WTC11 (cell line): ENCODE measurements around the gene RECQL5. TPM values are rescaled to one million over a fixed set of nuclear protein-coding genes. Genes with fewer than 3 reads are reported as not detected.
"Not testable (repeated sequence)": the region's sequence is repeated elsewhere in the genome, so short reads cannot be mapped to it uniquely, and the experiment has no call there.

Source experiments
- ATAC-seq: fragments of 200-7000 bp; cut with Tn5 transposase; 2 replicates; pipeline ENCODE4 v1.10.0; 2021; ENCODE audit warnings: mild to moderate bottlenecking, moderate library complexity
- CTCF ChIA-PET: fragments of 300-600 bp; sonication (Branson Sonifier 250); formaldehyde crosslinking; loops from one replicate; lab custom pipeline; 2021; ENCODE audit warnings: antibody characterized with exemption; lab: Charles Lee
- POLR2A ChIA-PET: fragments of 350-600 bp; sonication (Branson Sonifier 250); formaldehyde crosslinking; loops from one replicate; lab custom pipeline; 2021; ENCODE audit warnings: antibody characterized with exemption; lab: Charles Lee
- DNase-seq: peaks from one replicate; pipeline ENCODE4 v3.0.0; 2021; ENCODE audit warnings: low spot score
- H3K27ac Mint-ChIP-seq: 2 replicates; pipeline ENCODE4 v1.8.0; 2021; ENCODE audit warnings: mixed read lengths
- H3K27me3 Mint-ChIP-seq: 2 replicates; pipeline ENCODE4 v1.8.0; 2021; ENCODE audit warnings: low read depth, mild to moderate bottlenecking, moderate library complexity, mixed read lengths
- H3K36me3 Mint-ChIP-seq: 2 replicates; pipeline ENCODE4 v1.8.0; 2021; ENCODE audit warnings: mixed read lengths
- H3K4me1 Mint-ChIP-seq: 2 replicates; pipeline ENCODE4 v1.8.0; 2022; ENCODE audit warnings: mixed read lengths
- H3K4me3 Mint-ChIP-seq: 2 replicates; pipeline ENCODE4 v1.8.0; 2021; ENCODE audit warnings: mild to moderate bottlenecking, moderate library complexity, mixed read lengths
- H3K9me3 Mint-ChIP-seq: 2 replicates; pipeline ENCODE4 v1.8.0; 2021; ENCODE audit warnings: mixed read lengths
- ATF1 ChIP-seq: sonication (generic); formaldehyde crosslinking; IDR thresholded peaks from 2 replicates; pipeline ENCODE4 v1.8.1; 2023; ENCODE audit warnings: mild to moderate bottlenecking, moderate library complexity, missing genetic modification reagents
- EMX1 ChIP-seq: fragments of 250-450 bp; sonication (Bioruptor Pico); IDR thresholded peaks from 2 replicates; pipeline ENCODE4 v1.8.0; 2021; ENCODE audit warnings: mild to moderate bottlenecking
- NFATC4 ChIP-seq: fragments of 250-450 bp; sonication (Bioruptor Pico); IDR thresholded peaks from 2 replicates; pipeline ENCODE4 v1.9.0; 2021; ENCODE audit warnings: mild to moderate bottlenecking
- NFE2L1 ChIP-seq: sonication (generic); formaldehyde crosslinking; IDR thresholded peaks from 2 replicates; pipeline ENCODE4 v1.8.1; 2023; ENCODE audit warnings: missing genetic modification reagents
- RORB ChIP-seq: fragments of 250-450 bp; sonication (Bioruptor Pico); IDR thresholded peaks from 2 replicates; pipeline ENCODE4 v1.9.0; 2021; ENCODE audit warnings: mild to moderate bottlenecking
- SMAD3 ChIP-seq: sonication (generic); formaldehyde crosslinking; IDR thresholded peaks from 2 replicates; pipeline ENCODE4 v1.8.0; 2022; ENCODE audit warnings: missing genetic modification reagents, mild to moderate bottlenecking, borderline replicate concordance
- TEAD4 ChIP-seq: sonication (generic); formaldehyde crosslinking; IDR thresholded peaks from 2 replicates; pipeline ENCODE4 v1.8.0; 2022; ENCODE audit warnings: mild to moderate bottlenecking, missing genetic modification reagents
- ZNF138 ChIP-seq: sonication (generic); formaldehyde crosslinking; conservative IDR thresholded peaks from 2 replicates; pipeline ENCODE4 v1.8.1; 2022; ENCODE audit warnings: mild to moderate bottlenecking, moderate library complexity, missing genetic modification reagents
- ZNF423 ChIP-seq: fragments of 250-450 bp; sonication (Bioruptor Pico); IDR thresholded peaks from 2 replicates; pipeline ENCODE4 v2.1.2; 2022; ENCODE audit warnings: mild to moderate bottlenecking, moderate library complexity
- total RNA-seq: library from RNA; stranded (reverse); gene quantifications from 3 replicates; pipeline ENCODE4 v1.2.3, GENCODE V29; 2021
- TF ChIP-seq, protein P1 (sequence below): sonication (generic); formaldehyde crosslinking; IDR thresholded peaks from 2 replicates; pipeline ENCODE4 v1.8.0; 2023; ENCODE audit warnings: mild to moderate bottlenecking, missing genetic modification reagents
- TF ChIP-seq, protein P2 (sequence below): sonication (generic); formaldehyde crosslinking; conservative IDR thresholded peaks from 2 replicates; pipeline ENCODE4 v1.8.1; 2022; ENCODE audit warnings: mild to moderate bottlenecking, missing genetic modification reagents
- TF ChIP-seq, protein P3 (sequence below): sonication (generic); formaldehyde crosslinking; IDR thresholded peaks from 2 replicates; pipeline ENCODE4 v1.8.0; 2022; ENCODE audit warnings: mild to moderate bottlenecking, missing genetic modification reagents
- TF ChIP-seq, protein P4 (sequence below): sonication (generic); formaldehyde crosslinking; IDR thresholded peaks from 2 replicates; pipeline ENCODE4 v1.8.1; 2022; ENCODE audit warnings: low read depth, mild to moderate bottlenecking, moderate library complexity, missing genetic modification reagents, borderline replicate concordance
- TF ChIP-seq, protein P5 (sequence below): sonication (generic); formaldehyde crosslinking; IDR thresholded peaks from 2 replicates; pipeline ENCODE4 v1.8.1; 2023; ENCODE audit warnings: mild to moderate bottlenecking, missing genetic modification reagents
- TF ChIP-seq, protein P6 (sequence below): sonication (generic); formaldehyde crosslinking; IDR thresholded peaks from 2 replicates; pipeline ENCODE4 v1.8.0; 2022; ENCODE audit warnings: mild to moderate bottlenecking, missing genetic modification reagents
- TF ChIP-seq, protein P7 (sequence below): fragments of 250-450 bp; sonication (Bioruptor Pico); IDR thresholded peaks from 2 replicates; pipeline ENCODE4 v1.9.0; 2021; ENCODE audit warnings: mild to moderate bottlenecking

The RECQL5 gene
- total RNA-seq, 1 experiment from 2014 or later, result 51.0 TPM

DNA sequence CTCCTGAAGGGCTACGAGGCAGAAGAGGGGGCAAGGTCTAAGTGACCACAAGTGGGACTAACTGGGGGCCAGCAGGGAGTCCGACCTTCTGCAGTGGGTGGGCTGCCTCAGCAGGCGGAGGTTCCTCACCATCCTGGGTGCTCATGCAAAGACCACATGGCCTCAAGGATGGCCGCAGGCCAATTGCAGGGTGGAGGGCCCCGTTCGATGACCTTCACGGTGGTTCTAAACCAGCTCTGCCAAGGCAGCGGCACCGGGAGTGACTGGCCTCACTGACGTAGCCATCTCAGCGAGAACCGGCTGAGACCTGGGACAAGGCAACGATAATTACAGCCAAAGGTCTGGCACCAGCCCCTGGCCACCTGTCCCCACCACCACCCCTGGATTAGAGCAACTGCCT lies 28.1 kb downstream of the RECQL5 start:
- no peaks in the 10 kb centered on the region for H3K36me3 Mint-ChIP-seq
- ATAC-seq (no peak), DNase-seq (no peak)
- no peaks in the 10 kb centered on the region for H3K27me3 Mint-ChIP-seq
- TF ChIP-seq EMX1 (CRISPR knock-in tag), result no peak
- TF ChIP-seq, protein P1, sequence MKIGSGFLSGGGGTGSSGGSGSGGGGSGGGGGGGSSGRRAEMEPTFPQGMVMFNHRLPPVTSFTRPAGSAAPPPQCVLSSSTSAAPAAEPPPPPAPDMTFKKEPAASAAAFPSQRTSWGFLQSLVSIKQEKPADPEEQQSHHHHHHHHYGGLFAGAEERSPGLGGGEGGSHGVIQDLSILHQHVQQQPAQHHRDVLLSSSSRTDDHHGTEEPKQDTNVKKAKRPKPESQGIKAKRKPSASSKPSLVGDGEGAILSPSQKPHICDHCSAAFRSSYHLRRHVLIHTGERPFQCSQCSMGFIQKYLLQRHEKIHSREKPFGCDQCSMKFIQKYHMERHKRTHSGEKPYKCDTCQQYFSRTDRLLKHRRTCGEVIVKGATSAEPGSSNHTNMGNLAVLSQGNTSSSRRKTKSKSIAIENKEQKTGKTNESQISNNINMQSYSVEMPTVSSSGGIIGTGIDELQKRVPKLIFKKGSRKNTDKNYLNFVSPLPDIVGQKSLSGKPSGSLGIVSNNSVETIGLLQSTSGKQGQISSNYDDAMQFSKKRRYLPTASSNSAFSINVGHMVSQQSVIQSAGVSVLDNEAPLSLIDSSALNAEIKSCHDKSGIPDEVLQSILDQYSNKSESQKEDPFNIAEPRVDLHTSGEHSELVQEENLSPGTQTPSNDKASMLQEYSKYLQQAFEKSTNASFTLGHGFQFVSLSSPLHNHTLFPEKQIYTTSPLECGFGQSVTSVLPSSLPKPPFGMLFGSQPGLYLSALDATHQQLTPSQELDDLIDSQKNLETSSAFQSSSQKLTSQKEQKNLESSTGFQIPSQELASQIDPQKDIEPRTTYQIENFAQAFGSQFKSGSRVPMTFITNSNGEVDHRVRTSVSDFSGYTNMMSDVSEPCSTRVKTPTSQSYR (CRISPR knock-in tag), result no peak
- TF ChIP-seq, protein P2, sequence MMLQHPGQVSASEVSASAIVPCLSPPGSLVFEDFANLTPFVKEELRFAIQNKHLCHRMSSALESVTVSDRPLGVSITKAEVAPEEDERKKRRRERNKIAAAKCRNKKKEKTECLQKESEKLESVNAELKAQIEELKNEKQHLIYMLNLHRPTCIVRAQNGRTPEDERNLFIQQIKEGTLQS (CRISPR knock-in tag), result no peak
- TF ChIP-seq RORB (CRISPR knock-in tag), result no peak
- TF ChIP-seq, protein P3, sequence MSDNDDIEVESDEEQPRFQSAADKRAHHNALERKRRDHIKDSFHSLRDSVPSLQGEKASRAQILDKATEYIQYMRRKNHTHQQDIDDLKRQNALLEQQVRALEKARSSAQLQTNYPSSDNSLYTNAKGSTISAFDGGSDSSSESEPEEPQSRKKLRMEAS, result no peak
- POLR2A ChIA-PET, result no interaction called here
- CTCF ChIA-PET, result interaction anchor here (1.0 to 11.9 kb wide), 6 partner anchors 13 to 115 kb away, joined by 4 to 456 read pairs (median 4); a partner anchor contains a TSS
- H3K9me3 Mint-ChIP-seq, result no peaks in the 10 kb centered on the region
- H3K4me3 Mint-ChIP-seq, result no peak overlapping the region
- peaks cover 19% of the 10 kb centered on the region for H3K4me1 Mint-ChIP-seq
- H3K27ac Mint-ChIP-seq, result no peak overlapping the region

DNA sequence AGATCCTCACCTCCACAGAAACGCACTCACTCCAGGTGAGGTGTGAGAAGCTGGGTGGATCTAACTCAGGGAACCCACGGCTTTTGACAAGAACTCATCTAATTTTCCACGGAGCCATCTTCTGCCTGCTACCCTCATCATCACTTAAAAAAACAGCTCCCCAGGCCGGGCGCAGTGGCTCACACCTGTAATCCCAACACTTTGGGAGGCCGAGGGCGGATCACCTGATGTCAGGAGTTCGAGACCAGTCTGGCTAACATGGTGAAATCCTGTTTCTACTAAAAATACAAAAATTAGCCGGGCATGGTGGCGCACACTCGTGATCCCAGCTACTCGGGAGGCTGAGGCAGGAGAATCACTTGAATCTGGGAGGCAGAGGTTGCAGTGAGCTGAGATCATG lies 28.9 kb downstream of the RECQL5 start:
- H3K4me1 Mint-ChIP-seq, result peaks cover 20% of the 10 kb centered on the region
- H3K27me3 Mint-ChIP-seq, H3K27ac Mint-ChIP-seq, H3K4me3 Mint-ChIP-seq, H3K9me3 Mint-ChIP-seq, H3K36me3 Mint-ChIP-seq, ATAC-seq, DNase-seq: not testable (repeated sequence)
- ChIA-PET CTCF (interaction anchor here (0.6 to 11.9 kb wide), 8 partner anchors 10 to 116 kb away, joined by 3 to 456 read pairs (median 6); a partner anchor contains a TSS), POLR2A (interaction anchor here (1.5 kb wide), 1 partner anchor 37 kb away, joined by 3 read pairs; no protein-coding TSS in a partner anchor)

DNA sequence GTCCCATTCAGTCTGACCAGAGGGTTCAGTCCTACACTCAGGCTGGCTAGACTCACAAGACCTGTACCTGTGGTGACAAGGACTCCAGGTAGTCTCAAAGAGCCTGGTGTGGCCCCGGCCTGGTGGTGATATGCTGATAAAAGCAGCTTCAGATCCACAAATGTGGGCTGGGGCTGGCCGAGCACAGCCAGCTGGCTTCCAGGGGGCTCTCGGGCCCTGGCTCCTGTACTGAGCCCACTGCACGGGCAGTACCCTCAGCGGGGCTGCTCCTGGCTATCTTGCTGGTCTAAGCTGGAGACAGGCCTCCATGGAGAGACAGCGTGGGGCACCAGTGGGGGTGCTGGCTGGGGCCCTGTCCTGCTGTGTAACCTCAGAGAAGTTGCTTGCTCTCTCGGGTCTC lies 29.4 kb downstream of the RECQL5 start:
- TF ChIP-seq, protein P2 (CRISPR knock-in tag), result no peak
- no peak for TF ChIP-seq ATF1
- TF ChIP-seq TEAD4 (CRISPR knock-in tag), result no peak
- TF ChIP-seq SMAD3 (CRISPR knock-in tag), result no peak
- TF ChIP-seq, protein P4, sequence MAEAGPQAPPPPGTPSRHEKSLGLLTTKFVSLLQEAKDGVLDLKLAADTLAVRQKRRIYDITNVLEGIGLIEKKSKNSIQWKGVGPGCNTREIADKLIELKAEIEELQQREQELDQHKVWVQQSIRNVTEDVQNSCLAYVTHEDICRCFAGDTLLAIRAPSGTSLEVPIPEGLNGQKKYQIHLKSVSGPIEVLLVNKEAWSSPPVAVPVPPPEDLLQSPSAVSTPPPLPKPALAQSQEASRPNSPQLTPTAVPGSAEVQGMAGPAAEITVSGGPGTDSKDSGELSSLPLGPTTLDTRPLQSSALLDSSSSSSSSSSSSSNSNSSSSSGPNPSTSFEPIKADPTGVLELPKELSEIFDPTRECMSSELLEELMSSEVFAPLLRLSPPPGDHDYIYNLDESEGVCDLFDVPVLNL (CRISPR knock-in tag), result no peak
- no peak for TF ChIP-seq NFE2L1
- TF ChIP-seq, protein P5, sequence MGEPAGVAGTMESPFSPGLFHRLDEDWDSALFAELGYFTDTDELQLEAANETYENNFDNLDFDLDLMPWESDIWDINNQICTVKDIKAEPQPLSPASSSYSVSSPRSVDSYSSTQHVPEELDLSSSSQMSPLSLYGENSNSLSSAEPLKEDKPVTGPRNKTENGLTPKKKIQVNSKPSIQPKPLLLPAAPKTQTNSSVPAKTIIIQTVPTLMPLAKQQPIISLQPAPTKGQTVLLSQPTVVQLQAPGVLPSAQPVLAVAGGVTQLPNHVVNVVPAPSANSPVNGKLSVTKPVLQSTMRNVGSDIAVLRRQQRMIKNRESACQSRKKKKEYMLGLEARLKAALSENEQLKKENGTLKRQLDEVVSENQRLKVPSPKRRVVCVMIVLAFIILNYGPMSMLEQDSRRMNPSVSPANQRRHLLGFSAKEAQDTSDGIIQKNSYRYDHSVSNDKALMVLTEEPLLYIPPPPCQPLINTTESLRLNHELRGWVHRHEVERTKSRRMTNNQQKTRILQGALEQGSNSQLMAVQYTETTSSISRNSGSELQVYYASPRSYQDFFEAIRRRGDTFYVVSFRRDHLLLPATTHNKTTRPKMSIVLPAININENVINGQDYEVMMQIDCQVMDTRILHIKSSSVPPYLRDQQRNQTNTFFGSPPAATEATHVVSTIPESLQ (CRISPR knock-in tag), result no peak
- TF ChIP-seq, protein P6, sequence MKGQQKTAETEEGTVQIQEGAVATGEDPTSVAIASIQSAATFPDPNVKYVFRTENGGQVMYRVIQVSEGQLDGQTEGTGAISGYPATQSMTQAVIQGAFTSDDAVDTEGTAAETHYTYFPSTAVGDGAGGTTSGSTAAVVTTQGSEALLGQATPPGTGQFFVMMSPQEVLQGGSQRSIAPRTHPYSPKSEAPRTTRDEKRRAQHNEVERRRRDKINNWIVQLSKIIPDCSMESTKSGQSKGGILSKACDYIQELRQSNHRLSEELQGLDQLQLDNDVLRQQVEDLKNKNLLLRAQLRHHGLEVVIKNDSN (CRISPR knock-in tag), result no peak
- TF ChIP-seq, protein P7, sequence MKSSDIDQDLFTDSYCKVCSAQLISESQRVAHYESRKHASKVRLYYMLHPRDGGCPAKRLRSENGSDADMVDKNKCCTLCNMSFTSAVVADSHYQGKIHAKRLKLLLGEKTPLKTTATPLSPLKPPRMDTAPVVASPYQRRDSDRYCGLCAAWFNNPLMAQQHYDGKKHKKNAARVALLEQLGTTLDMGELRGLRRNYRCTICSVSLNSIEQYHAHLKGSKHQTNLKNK, result no peak
- TF ChIP-seq ZNF138 (CRISPR knock-in tag), result no peak
- no peak for TF ChIP-seq NFATC4 (CRISPR knock-in tag)
- no peak for TF ChIP-seq ZNF423 (CRISPR knock-in tag)
- H3K36me3 Mint-ChIP-seq, result no peaks in the 10 kb centered on the region
- ATAC-seq (no peak), DNase-seq (no peak)
- H3K27me3 Mint-ChIP-seq, result no peaks in the 10 kb centered on the region
- CTCF ChIA-PET, result interaction anchor here (0.9 to 11.9 kb wide), 7 partner anchors 14 to 193 kb away, joined by 3 to 456 read pairs (median 9); a partner anchor contains a TSS
- H3K9me3 Mint-ChIP-seq, result no peaks in the 10 kb centered on the region
- POLR2A ChIA-PET, result interaction anchor here (1.5 kb wide), 1 partner anchor 36 kb away, joined by 3 read pairs; no protein-coding TSS in a partner anchor
- H3K4me1 Mint-ChIP-seq, result peaks cover 16% of the 10 kb centered on the region
- H3K4me3 Mint-ChIP-seq, result no peak overlapping the region
- H3K27ac Mint-ChIP-seq, result no peak overlapping the region
